ENCODE measurements around the gene PCMTD2. TPM values are rescaled to one million over a fixed set of nuclear protein-coding genes. Genes with fewer than 3 reads are reported as not detected.
A peak's percentile ranks its signal among the peaks of the same experiment; 100 is the strongest.

PCMTD2 gene
- total and polyA plus RNA-seq, 2 of the 13 experiments (the other 11 are each of a cell fraction or from before 2014, with no cell fraction given): 47.0 to 76.9 TPM

- TF ChIP-seq, protein P1, sequence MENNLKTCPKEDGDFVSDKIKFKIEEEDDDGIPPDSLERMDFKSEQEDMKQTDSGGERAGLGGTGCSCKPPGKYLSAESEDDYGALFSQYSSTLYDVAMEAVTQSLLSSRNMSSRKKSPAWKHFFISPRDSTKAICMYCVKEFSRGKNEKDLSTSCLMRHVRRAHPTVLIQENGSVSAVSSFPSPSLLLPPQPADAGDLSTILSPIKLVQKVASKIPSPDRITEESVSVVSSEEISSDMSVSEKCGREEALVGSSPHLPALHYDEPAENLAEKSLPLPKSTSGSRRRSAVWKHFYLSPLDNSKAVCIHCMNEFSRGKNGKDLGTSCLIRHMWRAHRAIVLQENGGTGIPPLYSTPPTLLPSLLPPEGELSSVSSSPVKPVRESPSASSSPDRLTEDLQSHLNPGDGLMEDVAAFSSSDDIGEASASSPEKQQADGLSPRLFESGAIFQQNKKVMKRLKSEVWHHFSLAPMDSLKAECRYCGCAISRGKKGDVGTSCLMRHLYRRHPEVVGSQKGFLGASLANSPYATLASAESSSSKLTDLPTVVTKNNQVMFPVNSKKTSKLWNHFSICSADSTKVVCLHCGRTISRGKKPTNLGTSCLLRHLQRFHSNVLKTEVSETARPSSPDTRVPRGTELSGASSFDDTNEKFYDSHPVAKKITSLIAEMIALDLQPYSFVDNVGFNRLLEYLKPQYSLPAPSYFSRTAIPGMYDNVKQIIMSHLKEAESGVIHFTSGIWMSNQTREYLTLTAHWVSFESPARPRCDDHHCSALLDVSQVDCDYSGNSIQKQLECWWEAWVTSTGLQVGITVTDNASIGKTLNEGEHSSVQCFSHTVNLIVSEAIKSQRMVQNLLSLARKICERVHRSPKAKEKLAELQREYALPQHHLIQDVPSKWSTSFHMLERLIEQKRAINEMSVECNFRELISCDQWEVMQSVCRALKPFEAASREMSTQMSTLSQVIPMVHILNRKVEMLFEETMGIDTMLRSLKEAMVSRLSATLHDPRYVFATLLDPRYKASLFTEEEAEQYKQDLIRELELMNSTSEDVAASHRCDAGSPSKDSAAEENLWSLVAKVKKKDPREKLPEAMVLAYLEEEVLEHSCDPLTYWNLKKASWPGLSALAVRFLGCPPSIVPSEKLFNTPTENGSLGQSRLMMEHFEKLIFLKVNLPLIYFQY (CRISPR knock-in tag; IDR thresholded peaks at IDR 0.05; ENCODE audit: borderline replicate concordance): peak; percentile 36; the same call in 1 of the 2 replicates
- TF ChIP-seq ZNF138 (CRISPR knock-in tag; IDR thresholded peaks at IDR 0.05; ENCODE audit: low read depth): peak; percentile 67; the same call in 1 of the 2 replicates
- TF ChIP-seq SRSF1 (optimal IDR thresholded peaks at IDR 0.05; ENCODE audit: low read depth, low read length): peak; percentile 59
- TF ChIP-seq CC2D1A (CRISPR knock-in tag; IDR thresholded peaks at IDR 0.05): no peak
- no peak for TF ChIP-seq ZNF317 (CRISPR knock-in tag; IDR thresholded peaks at IDR 0.05)
- TF ChIP-seq ZNF564 (CRISPR knock-in tag; IDR thresholded peaks at IDR 0.05): peak; percentile 55; the same call in 1 of the 2 replicates
- 0 out of 2 replicates have a peak, but pooled peaks have one; percentile 41 for TF ChIP-seq ZNF713 (CRISPR knock-in tag; IDR thresholded peaks at IDR 0.05)
- TF ChIP-seq ZKSCAN1 (IDR thresholded peaks at IDR 0.05; ENCODE audit: low read length): 0 out of 2 replicates have a peak, but pooled peaks have one; percentile 45
- TF ChIP-seq, protein P2, sequence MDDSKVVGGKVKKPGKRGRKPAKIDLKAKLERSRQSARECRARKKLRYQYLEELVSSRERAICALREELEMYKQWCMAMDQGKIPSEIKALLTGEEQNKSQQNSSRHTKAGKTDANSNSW (CRISPR knock-in tag; IDR thresholded peaks at IDR 0.05; ENCODE audit: borderline replicate concordance): 0 out of 2 replicates have a peak, but pooled peaks have one; percentile 64
- TF ChIP-seq NBN (conservative IDR thresholded peaks at IDR 0.05): no peak
- no peak for TF ChIP-seq MBNL3 (CRISPR knock-in tag; conservative IDR thresholded peaks at IDR 0.05)
- TF ChIP-seq, protein P3, sequence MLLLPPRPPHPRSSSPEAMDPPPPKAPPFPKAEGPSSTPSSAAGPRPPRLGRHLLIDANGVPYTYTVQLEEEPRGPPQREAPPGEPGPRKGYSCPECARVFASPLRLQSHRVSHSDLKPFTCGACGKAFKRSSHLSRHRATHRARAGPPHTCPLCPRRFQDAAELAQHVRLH (CRISPR knock-in tag; IDR thresholded peaks at IDR 0.05; ENCODE audit: borderline replicate concordance, low read depth): peak; percentile 92; the same call in 1 of the 2 replicates
- TF ChIP-seq ZBTB2 (CRISPR knock-in tag; IDR thresholded peaks at IDR 0.05; ENCODE audit: low read depth): no peak
- no peak for TF ChIP-seq ELK4 (CRISPR knock-in tag; IDR thresholded peaks at IDR 0.05; ENCODE audit: borderline replicate concordance)
- no peak for TF ChIP-seq ZKSCAN8 (CRISPR knock-in tag; IDR thresholded peaks at IDR 0.05; ENCODE audit: borderline replicate concordance)
- no peak; the same call in 1 of the 2 replicates for TF ChIP-seq MXD1 (CRISPR knock-in tag; IDR thresholded peaks at IDR 0.05)
- TF ChIP-seq HMG20A (CRISPR knock-in tag; IDR thresholded peaks at IDR 0.05; ENCODE audit: borderline replicate concordance): no peak
- TF ChIP-seq BRD4 (CRISPR knock-in tag; IDR thresholded peaks at IDR 0.05): 0 out of 2 replicates have a peak, but pooled peaks have one; percentile 35
- peak; percentile 67; the same call in 1 of the 2 replicates for TF ChIP-seq BCL3 (CRISPR knock-in tag; IDR thresholded peaks at IDR 0.05)
- TF ChIP-seq ZNF740 (CRISPR knock-in tag; IDR thresholded peaks at IDR 0.05): no peak
Observed at GRCh38 chr20:64223526-64224067, 32.0 kb upstream of the PCMTD2 start (continued).
